DND-41 (cell line): ENCODE measurements around the gene CBY2.

ENCODE experiments used
- EZH2 ChIP-seq: IDR thresholded peaks from 3 replicates; pipeline ENCODE4 v1.6.1; 2012; ENCODE audit warnings: borderline replicate concordance, low read depth, mild to moderate bottlenecking, moderate library complexity, low read length, inconsistent platforms; ENCODE audit not compliant: severe bottlenecking
- TF ChIP-seq, protein P1 (sequence below): IDR thresholded peaks from 2 replicates; pipeline ENCODE4 v1.5.1; 2012; ENCODE audit warnings: borderline replicate concordance, low read length, moderate library complexity, mild to moderate bottlenecking; ENCODE audit not compliant: poor library complexity, severe bottlenecking; ENCODE audit errors: extremely low read depth

DNA sequence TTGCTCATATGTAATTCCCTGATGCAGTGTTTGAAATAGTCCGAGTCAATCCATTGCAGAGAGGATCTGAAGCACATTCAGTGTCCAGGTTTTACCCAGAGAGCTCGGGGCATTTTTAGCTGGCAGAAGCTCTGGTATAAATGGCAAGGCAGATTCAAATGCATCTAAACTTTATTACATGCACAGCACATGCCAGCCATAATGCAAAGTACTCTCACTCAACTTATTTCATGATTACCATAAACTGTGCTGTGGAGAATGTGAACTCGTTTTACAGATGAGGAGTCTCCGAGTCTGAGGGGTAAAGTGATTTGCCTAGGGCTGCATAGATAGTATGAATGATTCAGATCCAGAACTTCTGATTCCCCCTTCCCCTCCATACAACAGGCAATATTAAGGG lies 13.5 kb upstream of the CBY2 start:
- TF ChIP-seq, protein P1, sequence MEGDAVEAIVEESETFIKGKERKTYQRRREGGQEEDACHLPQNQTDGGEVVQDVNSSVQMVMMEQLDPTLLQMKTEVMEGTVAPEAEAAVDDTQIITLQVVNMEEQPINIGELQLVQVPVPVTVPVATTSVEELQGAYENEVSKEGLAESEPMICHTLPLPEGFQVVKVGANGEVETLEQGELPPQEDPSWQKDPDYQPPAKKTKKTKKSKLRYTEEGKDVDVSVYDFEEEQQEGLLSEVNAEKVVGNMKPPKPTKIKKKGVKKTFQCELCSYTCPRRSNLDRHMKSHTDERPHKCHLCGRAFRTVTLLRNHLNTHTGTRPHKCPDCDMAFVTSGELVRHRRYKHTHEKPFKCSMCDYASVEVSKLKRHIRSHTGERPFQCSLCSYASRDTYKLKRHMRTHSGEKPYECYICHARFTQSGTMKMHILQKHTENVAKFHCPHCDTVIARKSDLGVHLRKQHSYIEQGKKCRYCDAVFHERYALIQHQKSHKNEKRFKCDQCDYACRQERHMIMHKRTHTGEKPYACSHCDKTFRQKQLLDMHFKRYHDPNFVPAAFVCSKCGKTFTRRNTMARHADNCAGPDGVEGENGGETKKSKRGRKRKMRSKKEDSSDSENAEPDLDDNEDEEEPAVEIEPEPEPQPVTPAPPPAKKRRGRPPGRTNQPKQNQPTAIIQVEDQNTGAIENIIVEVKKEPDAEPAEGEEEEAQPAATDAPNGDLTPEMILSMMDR: no peak
- TF ChIP-seq EZH2: no peak
